GM23248 (cell line): ENCODE data around the gene SCN3B. TPM values are rescaled to one million over a fixed set of nuclear protein-coding genes. Genes with fewer than 3 reads are reported as not detected.
A peak's percentile ranks its signal among the peaks of the same experiment; 100 is the strongest.

Experiments
- DNase-seq: peaks from one replicate; pipeline ENCODE4 v3.0.0-alpha.2; 2015
- H2AFZ ChIP-seq: fragments of 200-600 bp; sonication (generic); 2 replicates; pipeline ENCODE4 v1.6.1; 2016; ENCODE audit warnings: antibody characterized with exemption
- H3F3A ChIP-seq: fragments of 200-600 bp; sonication (generic); 2 replicates; pipeline ENCODE4 v1.6.1; 2016; ENCODE audit warnings: mild to moderate bottlenecking, antibody characterized with exemption, mixed run types; ENCODE audit not compliant: insufficient read depth
- H3K27ac ChIP-seq: fragments of 200-600 bp; sonication (generic); 2 replicates; pipeline ENCODE4 v1.5.1; 2016; ENCODE audit warnings: mild to moderate bottlenecking
- H3K27me3 ChIP-seq: fragments of 200-600 bp; sonication (generic); replicated peaks from 2 replicates; pipeline ENCODE4 v1.6.1; 2016; ENCODE audit warnings: mild to moderate bottlenecking; ENCODE audit not compliant: insufficient read depth
- H3K36me3 ChIP-seq: fragments of 200-600 bp; sonication (generic); 2 replicates; pipeline ENCODE4 v1.6.1; 2016; ENCODE audit warnings: low read depth, mild to moderate bottlenecking
- H3K4me1 ChIP-seq: fragments of 200-600 bp; sonication (generic); 2 replicates; pipeline ENCODE4 v1.6.1; 2016; ENCODE audit warnings: mild to moderate bottlenecking; ENCODE audit not compliant: insufficient read depth
- H3K4me2 ChIP-seq: fragments of 200-600 bp; sonication (generic); one replicate; pipeline ENCODE4 v1.6.1; 2016; ENCODE audit warnings: mild to moderate bottlenecking; ENCODE audit not compliant: unreplicated experiment
- H3K4me3 ChIP-seq: fragments of 200-600 bp; sonication (generic); 2 replicates; pipeline ENCODE4 v1.5.1; 2016; ENCODE audit warnings: mild to moderate bottlenecking
- H3K79me2 ChIP-seq: fragments of 200-600 bp; sonication (generic); 2 replicates; pipeline ENCODE4 v1.6.1; 2016; ENCODE audit warnings: mild to moderate bottlenecking; ENCODE audit not compliant: insufficient read depth
- H3K9ac ChIP-seq: fragments of 200-600 bp; sonication (generic); 2 replicates; pipeline ENCODE4 v1.6.1; 2016; ENCODE audit warnings: mild to moderate bottlenecking
- H3K9me2 ChIP-seq: fragments of 200-600 bp; sonication (generic); 2 replicates; pipeline ENCODE4 v1.6.1; 2016; ENCODE audit warnings: mixed run types, mild to moderate bottlenecking, moderate library complexity; ENCODE audit not compliant: insufficient read depth
- H3K9me3 ChIP-seq: fragments of 200-600 bp; sonication (generic); one replicate; pipeline ENCODE4 v1.6.1; 2017; ENCODE audit warnings: low read depth
- H4K20me1 ChIP-seq: fragments of 200-600 bp; sonication (generic); 2 replicates; pipeline ENCODE4 v1.6.0; 2016; ENCODE audit not compliant: insufficient read depth
- EZH2 ChIP-seq: fragments of 200-600 bp; sonication (generic); IDR thresholded peaks from 2 replicates; pipeline ENCODE4 v1.6.1; 2018; ENCODE audit warnings: antibody characterized with exemption, mild to moderate bottlenecking; ENCODE audit not compliant: insufficient read depth, poor library complexity, severe bottlenecking
- EZH2phosphoT487 ChIP-seq: fragments of 200-600 bp; sonication (generic); IDR thresholded peaks from 2 replicates; pipeline ENCODE4 v1.6.1; 2018; ENCODE audit warnings: antibody characterized with exemption, moderate library complexity, mild to moderate bottlenecking, low read depth; ENCODE audit not compliant: insufficient read depth
- WGBS, 2 experiments: methylation state at CpG; one replicate each; pipeline ENCODE4 v1.1.6; 2015 to 2017; ENCODE audit warnings: low lambda C conversion rate in 2 of 2, low coverage in 1 of 2; ENCODE audit errors: missing lambda C conversion rate in 2 of 2; 5-methylcytosine and 5-hydroxymethylcytosine counted together
- in situ Hi-C: fragments of 300-500 bp; cut with MboI; formaldehyde crosslinking; loops from 2 replicates; pipeline ENCODE4 v1.15.0; 2020
- polyA plus RNA-seq: library from polyadenylated mRNA; unstranded; fragments of >200 nt; fragmentation: Nextera tagmentation; extraction: Ambion mirVana; gene quantifications from 2 replicates; pipeline ENCODE4 v1.2.1, GENCODE V29; 2016
- total RNA-seq: library from RNA; depleted of rRNA; stranded (reverse); fragments of >200 nt; shearing (Covaris generic); gene quantifications from 2 replicates; pipeline ENCODE4 v1.2.3, GENCODE V29; 2014

SCN3B gene
- total and polyA plus RNA-seq, 2 experiments from 2014 or later, result 0.33 TPM; not detected in 1

DNA sequence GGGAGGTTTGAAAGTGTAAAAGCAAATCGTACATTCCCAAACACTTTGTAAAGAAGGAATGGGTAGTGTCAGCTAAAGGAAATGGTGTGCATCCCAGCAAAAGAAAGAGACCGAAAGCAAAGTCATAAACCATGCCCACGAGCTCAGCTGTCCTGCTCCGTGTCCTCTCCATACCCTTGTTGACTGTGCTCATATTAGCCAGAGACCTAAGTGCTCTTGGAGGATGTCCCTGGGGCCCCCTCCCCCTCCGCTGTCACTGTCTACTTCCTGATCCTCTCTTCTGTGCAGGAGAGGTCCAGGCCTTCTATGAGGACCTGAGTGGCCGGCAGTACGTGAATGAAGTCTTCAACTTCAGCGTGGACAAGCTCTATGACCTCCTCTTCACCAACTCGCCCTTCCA is 46.1 kb downstream of the SCN3B start:
- Histone ChIP-seq H3K4me1 (no peaks in the 10 kb centered on the region), H3K9me3 (no peaks in the 10 kb centered on the region), H3K27ac (no peak overlapping the region), H3F3A (no peaks in the 10 kb centered on the region), H3K79me2 (no peaks in the 10 kb centered on the region), H3K9ac (no peak overlapping the region), H3K27me3 (no peaks in the 10 kb centered on the region), H3K36me3 (peaks cover 14% of the 10 kb centered on the region; the same call in 1 of the 2 replicates), H3K9me2 (no peaks in the 10 kb centered on the region), H2AFZ (no peak overlapping the region), H3K4me2 (no peak overlapping the region), H3K4me3 (no peak overlapping the region), H4K20me1 (no peaks in the 10 kb centered on the region)
- no peak for DNase-seq
- in situ Hi-C loops, result no loop called here
- no peak for TF ChIP-seq EZH2phosphoT487
- 94 to 96% methylated on average over 9 of the region's 9 CpGs for WGBS, 2 experiments

- Histone ChIP-seq H3K36me3 (peaks cover 17% of the 10 kb centered on the region; the same call in 1 of the 2 replicates), H3F3A (no peaks in the 10 kb centered on the region), H3K4me1 (no peaks in the 10 kb centered on the region), H3K27me3 (no peaks in the 10 kb centered on the region), H3K79me2 (no peaks in the 10 kb centered on the region), H3K9me3 (no peaks in the 10 kb centered on the region), H2AFZ (no peak overlapping the region), H3K9me2 (no peaks in the 10 kb centered on the region), H4K20me1 (no peaks in the 10 kb centered on the region), H3K4me2 (no peak overlapping the region), H3K27ac (no peak overlapping the region), H3K4me3 (no peak overlapping the region), H3K9ac (no peak overlapping the region)
- 83 to 94% methylated on average over 1 of the region's 1 CpG for whole genome bisulfite sequencing, 2 experiments
- TF ChIP-seq EZH2 (no peak), EZH2phosphoT487 (no peak)
- in situ Hi-C loops, result no loop called here
- no peak for DNase-seq
Observed at GRCh38 chr11:123607781-123608180, 46.6 kb downstream of the SCN3B start.

DNA sequence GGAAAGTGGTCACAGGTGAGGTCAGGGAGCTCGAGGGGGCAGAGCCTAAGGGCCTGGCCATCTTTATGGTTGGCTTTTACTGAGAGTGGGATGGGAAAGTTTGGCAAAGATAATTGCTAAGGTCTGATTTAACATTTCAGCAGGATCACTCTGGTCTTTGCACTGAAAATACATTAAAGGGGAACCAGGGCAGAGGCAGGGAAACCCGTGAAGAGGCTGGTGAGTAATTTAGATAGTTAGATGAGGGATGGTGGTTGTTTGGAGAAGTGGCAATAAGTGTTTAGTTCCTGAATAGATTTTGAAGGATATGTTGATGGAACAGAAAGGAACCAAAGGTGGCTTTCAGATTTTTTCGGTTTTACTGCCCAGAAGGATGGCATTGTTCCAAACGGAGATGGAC is 50.8 kb downstream of the SCN3B start:
- TF ChIP-seq EZH2phosphoT487 (no peak), EZH2 (no peak)
- no peak overlapping the region for H3K4me3 ChIP-seq
- peaks cover 13% of the 10 kb centered on the region; the same call in 1 of the 2 replicates for H3K36me3 ChIP-seq
- H3K9ac ChIP-seq, result no peak overlapping the region
- H3F3A ChIP-seq, result peaks cover 20% of the 10 kb centered on the region
- no peaks in the 10 kb centered on the region for H3K79me2 ChIP-seq
- H3K27ac ChIP-seq, result no peak overlapping the region
- H3K9me3 ChIP-seq, result no peaks in the 10 kb centered on the region
- no peaks in the 10 kb centered on the region for H3K9me2 ChIP-seq
- H2AFZ ChIP-seq, result no peak overlapping the region
- peaks cover 14% of the 10 kb centered on the region for H3K4me1 ChIP-seq
- H3K4me2 ChIP-seq, result no peak overlapping the region
- H4K20me1 ChIP-seq, result no peaks in the 10 kb centered on the region
- no peak for DNase-seq
- 93 to 95% methylated on average over 4 of the region's 4 CpGs for WGBS, 2 experiments
- in situ Hi-C loops, result no loop called here
- no peaks in the 10 kb centered on the region for H3K27me3 ChIP-seq

- Histone ChIP-seq H3K27me3 (no peaks in the 10 kb centered on the region), H3F3A (peaks cover 20% of the 10 kb centered on the region), H3K27ac (peak overlapping the region; percentile 40), H3K4me2 (no peak overlapping the region), H4K20me1 (no peaks in the 10 kb centered on the region), H2AFZ (no peak overlapping the region), H3K9ac (no peak overlapping the region), H3K79me2 (no peaks in the 10 kb centered on the region), H3K9me2 (no peaks in the 10 kb centered on the region), H3K9me3 (no peaks in the 10 kb centered on the region), H3K4me1 (peaks cover 14% of the 10 kb centered on the region), H3K4me3 (no peak overlapping the region), H3K36me3 (peaks cover 5% of the 10 kb centered on the region; the same call in 1 of the 2 replicates)
- TF ChIP-seq EZH2phosphoT487, result no peak
- no peak for TF ChIP-seq EZH2
- in situ Hi-C loops, result no loop called here
- no peak for DNase-seq
- WGBS, 2 experiments, result 52 to 55% methylated on average over 4 of the region's 4 CpGs
Observed at GRCh38 chr11:123601743-123602142, 52.7 kb downstream of the SCN3B start.

DNA sequence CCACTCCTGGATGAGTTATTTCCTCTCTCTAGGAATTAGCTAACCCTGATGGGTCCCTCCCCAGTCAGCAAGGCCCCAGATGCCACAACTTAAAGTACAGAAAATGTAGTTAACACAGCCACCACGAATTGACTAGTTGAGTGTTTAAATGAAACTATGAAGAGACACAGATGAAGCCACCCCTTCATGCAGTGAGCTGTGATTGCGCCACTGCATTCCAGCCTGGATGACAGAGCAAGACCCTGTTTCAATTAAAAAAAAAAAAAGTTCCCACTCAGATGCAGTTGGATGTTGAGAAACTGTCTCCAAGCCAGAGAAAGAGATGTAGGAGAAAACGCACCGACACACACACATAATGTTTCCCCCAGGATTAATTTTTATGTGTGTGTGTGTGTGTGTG is 53.3 kb downstream of the SCN3B start:
- Histone ChIP-seq H3K9me3 (no peaks in the 10 kb centered on the region), H2AFZ (no peak overlapping the region), H3K36me3 (peaks cover 8% of the 10 kb centered on the region; the same call in 1 of the 2 replicates), H3K79me2 (no peaks in the 10 kb centered on the region), H4K20me1 (no peaks in the 10 kb centered on the region), H3K27ac (peak overlapping the region; percentile 40), H3K9ac (no peak overlapping the region), H3K4me2 (peak overlapping the region; percentile 27), H3K4me3 (no peak overlapping the region), H3K4me1 (peaks cover 14% of the 10 kb centered on the region), H3K9me2 (no peaks in the 10 kb centered on the region), H3F3A (peaks cover 20% of the 10 kb centered on the region), H3K27me3 (no peaks in the 10 kb centered on the region)
- in situ Hi-C loops, result no loop called here
- peak; percentile 82 for DNase-seq
- TF ChIP-seq EZH2 (no peak), EZH2phosphoT487 (no peak)
- 25 to 28% methylated on average over 4 of the region's 4 CpGs for WGBS, 2 experiments
